Fibroblast of villous mesenchyme (primary cell): ENCODE results near the gene MCM7. TPM values are rescaled to one million over a fixed set of nuclear protein-coding genes. Genes with fewer than 3 reads are reported as not detected.

Experiments
- DNase-seq: peaks from one replicate; pipeline ENCODE4 v3.0.0-alpha.2; 2010; ENCODE audit warnings: low read depth
- H3K4me3 ChIP-seq: 2 replicates; pipeline ENCODE4 v1.5.1; 2011; ENCODE audit warnings: low read depth, mild to moderate bottlenecking, low read length
- CTCF ChIP-seq: IDR thresholded peaks from 2 replicates; pipeline ENCODE4 v1.5.1; 2012; ENCODE audit warnings: low read depth, mild to moderate bottlenecking, low read length; ENCODE audit not compliant: insufficient read depth
- total RNA-seq: library from RNA; depleted of rRNA; stranded (reverse); fragments of >200 nt; gene quantifications from 2 replicates; pipeline ENCODE4 v1.2.3, GENCODE V29; 2012

The MCM7 gene
- total RNA-seq, 1 donor = 77.7 TPM

DNA sequence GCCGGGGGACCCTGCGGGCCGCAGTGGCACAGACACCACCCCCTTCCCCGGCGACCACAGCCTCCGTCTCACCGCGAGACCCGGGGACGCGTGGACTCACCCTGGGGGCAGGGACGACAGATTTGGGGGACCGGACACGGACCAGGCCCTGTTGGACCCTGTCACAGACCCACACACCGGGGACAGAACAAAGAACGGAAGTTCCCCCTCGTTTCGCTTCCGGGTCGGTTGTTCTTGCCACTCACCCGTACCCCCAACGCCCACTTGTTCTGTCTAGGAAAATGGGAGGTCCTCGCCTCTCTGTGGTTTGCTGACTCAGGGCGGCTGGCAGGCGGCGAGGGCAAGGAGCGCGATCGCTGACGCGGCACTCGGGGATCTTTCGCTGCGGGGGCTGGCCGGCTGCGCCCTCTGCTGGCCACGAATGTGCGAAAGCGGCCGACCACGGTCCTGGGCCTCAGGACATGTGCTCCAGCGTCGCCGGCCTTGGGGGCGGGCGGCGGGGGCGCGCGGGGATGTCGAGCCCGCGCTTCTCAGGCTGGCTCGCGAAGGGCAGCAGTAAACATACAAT is 19.6 kb downstream of the MCM7 start, which contains the start of gene ZNF3:
Gene ZNF3 (minus strand): TSS at position 189 of the 568 bp plus-strand sequence. CDS start 4,366 bp downstream, outside the sequence.
- DNase-seq = peak; percentile 99
- TF ChIP-seq CTCF = peak; percentile 83
- H3K4me3 ChIP-seq = peak within 1 kb of the TSS; percentile 97

DNA sequence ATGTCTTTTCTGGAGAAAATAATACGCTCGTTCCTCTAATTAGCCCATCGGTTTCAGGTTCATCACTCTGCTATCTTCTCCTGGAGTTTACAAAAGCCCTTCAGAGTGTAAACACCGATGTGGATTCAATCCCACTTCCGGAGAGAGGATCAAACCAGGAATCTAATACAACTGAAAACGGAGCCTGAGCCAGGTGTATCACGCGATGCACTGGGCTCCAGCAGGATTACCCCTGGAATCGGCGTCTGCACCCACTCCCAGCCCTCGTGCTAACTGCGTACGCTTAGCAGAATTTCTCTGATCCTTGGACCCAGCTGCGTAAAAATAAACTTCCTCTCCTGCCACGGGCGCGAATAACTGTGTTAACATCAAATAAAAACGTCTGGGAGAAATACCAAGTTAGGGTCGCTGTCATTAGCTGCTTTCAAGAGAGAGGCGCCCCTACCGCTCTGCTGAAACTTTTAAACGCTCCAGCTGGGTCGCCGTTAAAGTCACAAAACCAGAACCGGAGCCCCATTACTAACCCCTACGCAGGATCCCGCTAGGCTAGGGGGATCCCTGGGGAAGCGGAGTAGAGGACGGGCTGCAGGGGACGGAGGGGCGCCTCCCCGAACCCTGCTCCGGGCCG is 20.2 kb downstream of the MCM7 start:
- peak; percentile 42 for DNase-seq
- peak overlapping the region; percentile 97 for H3K4me3 ChIP-seq

DNA sequence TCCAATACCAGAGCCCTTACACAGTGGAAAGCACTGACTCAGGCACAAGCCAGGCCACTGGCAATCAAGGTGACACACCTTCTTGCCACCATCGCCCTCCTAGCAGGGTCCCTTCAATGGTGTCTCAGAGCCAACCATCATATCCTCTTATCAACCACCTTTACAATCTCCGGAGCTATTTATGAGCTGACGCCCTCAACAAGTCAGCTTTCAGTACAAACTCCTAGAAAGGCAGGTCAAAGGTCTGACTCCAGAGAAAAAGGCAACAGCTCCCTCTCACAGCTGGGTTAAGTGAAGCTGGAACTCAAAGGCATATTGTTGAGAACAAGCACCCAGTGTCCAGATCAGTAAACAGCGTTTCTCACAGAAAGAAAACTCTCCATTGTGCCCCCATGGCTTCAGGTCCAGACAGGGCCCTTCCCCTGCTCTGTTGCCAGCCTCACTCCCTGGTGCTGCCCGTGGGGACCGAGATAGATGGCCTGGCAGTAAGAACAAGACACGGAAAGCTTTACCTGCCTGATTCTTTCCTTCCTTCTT is 22.1 kb downstream of the MCM7 start:
- TF ChIP-seq CTCF = no peak
- no peak for DNase-seq
- H3K4me3 ChIP-seq = no peak overlapping the region

More for the DNA sequence above, 20.2 kb downstream of the MCM7 start:
- no peak for TF ChIP-seq CTCF

GRCh38 chr7:100077205-100077604 is 24.0 kb downstream of the MCM7 start:
- no peak for DNase-seq
- TF ChIP-seq CTCF = no peak
- no peak overlapping the region for H3K4me3 ChIP-seq

- H3K4me3 ChIP-seq = no peak overlapping the region
- DNase-seq = no peak
- no peak for TF ChIP-seq CTCF
Observed at GRCh38 chr7:100075418-100075817, 25.8 kb downstream of the MCM7 start.

- no peak overlapping the region for H3K4me3 ChIP-seq
- no peak for DNase-seq
- TF ChIP-seq CTCF = no peak
Observed at GRCh38 chr7:100074841-100075240, 26.4 kb downstream of the MCM7 start.
